Natural killer cell (primary cell): ENCODE data around the gene MLLT6. TPM values are rescaled to one million over a fixed set of nuclear protein-coding genes. Genes with fewer than 3 reads are reported as not detected.

Experiments
- ATAC-seq, 3 donors: fragments of 150-1000 bp in 2 of 3; fragments of 200-7000 bp in 1 of 3; cut with Tn5 transposase; 1 replicate in 1 of 3; 2 replicates in 2 of 3; pipeline ENCODE4 v1.10.0; 2021; ENCODE audit warnings: mild to moderate bottlenecking in 2 of 3, moderate library complexity in 2 of 3
- DNase-seq, 2 donors: peaks; one replicate each; pipeline versions ENCODE4 v3.0.0 to v3.0.0-alpha.2; 2013 to 2021; ENCODE audit warnings: mixed read lengths in 1 of 2
- H3K27ac ChIP-seq: one replicate; pipeline ENCODE4 v1.5.1; 2013; ENCODE audit warnings: mild to moderate bottlenecking, low read length
- H3K27me3 ChIP-seq: one replicate; pipeline ENCODE4 v1.6.1; 2013; ENCODE audit warnings: low read length; ENCODE audit not compliant: control insufficient read depth, insufficient read depth
- H3K36me3 ChIP-seq: one replicate; pipeline ENCODE4 v1.6.1; 2013; ENCODE audit warnings: low read length; ENCODE audit not compliant: control insufficient read depth, insufficient read depth
- H3K4me1 ChIP-seq: one replicate; pipeline ENCODE4 v1.6.1; 2013; ENCODE audit warnings: low read length; ENCODE audit not compliant: control insufficient read depth, insufficient read depth
- H3K4me3 ChIP-seq: one replicate; pipeline ENCODE4 v1.5.1; 2013; ENCODE audit warnings: low read length
- H3K9me3 ChIP-seq: one replicate; pipeline ENCODE4 v1.6.1; 2013; ENCODE audit warnings: low read length; ENCODE audit not compliant: control insufficient read depth, insufficient read depth
- H3K27ac Mint-ChIP-seq, 2 donors: one replicate each; pipeline ENCODE4 v1.8.0; 2022; ENCODE audit warnings: mild to moderate bottlenecking in 2 of 2, mixed read lengths in 2 of 2, moderate library complexity in 1 of 2
- H3K27me3 Mint-ChIP-seq, 2 donors: one replicate each; pipeline ENCODE4 v1.8.0; 2022; ENCODE audit warnings: low read depth in 2 of 2, mixed read lengths in 2 of 2
- H3K36me3 Mint-ChIP-seq: one replicate; pipeline ENCODE4 v1.8.0; 2022; ENCODE audit warnings: mixed read lengths
- H3K4me1 Mint-ChIP-seq, 2 donors: one replicate each; pipeline ENCODE4 v1.8.0; 2022; ENCODE audit warnings: mixed read lengths in 2 of 2
- H3K4me3 Mint-ChIP-seq: one replicate; pipeline ENCODE4 v1.8.0; 2022; ENCODE audit warnings: mild to moderate bottlenecking, moderate library complexity, mixed read lengths
- H3K9me3 Mint-ChIP-seq, 2 donors: one replicate each; pipeline ENCODE4 v1.8.0; 2022; ENCODE audit warnings: mixed read lengths in 2 of 2
- WGBS: methylation state at CpG from one replicate; pipeline ENCODE4 v1.1.7; 2013; ENCODE audit warnings: missing lambda C conversion rate; ENCODE audit not compliant: insufficient coverage; 5-methylcytosine and 5-hydroxymethylcytosine counted together
- intact Hi-C: fragments of 100-400 bp; cut with micrococcal nuclease; formaldehyde crosslinking; loops from one replicate; pipeline ENCODE4 v1.14.2; 2022
- total RNA-seq, 4 donors: library from RNA; stranded (reverse); fragments of 120-200 nt in 1 of 4; gene quantifications; one replicate each; pipeline versions ENCODE4 v1.2.3 to v1.2.4, GENCODE V29; 2013 to 2022
- TF ChIP-seq, protein P1 (sequence below): fragments of 200-600 bp; IDR thresholded peaks from one replicate; pipeline ENCODE4 v1.8.0; 2022; ENCODE audit warnings: antibody characterized with exemption

MLLT6 gene
- total RNA-seq, 3 donors from 2014 or later (not counting 1 experiment from before 2014, with no cell fraction given): 478 to 578 (median 485) TPM

- no peak overlapping the region for H3K27ac Mint-ChIP-seq
- no peaks in the 10 kb centered on the region for H3K36me3 ChIP-seq
Measured at GRCh38 chr17:38667787-38668122, 37.3 kb upstream of the MLLT6 start.

GRCh38 chr17:38669520-38669919 lies 35.6 kb upstream of the MLLT6 start:
- H3K4me3 ChIP-seq: no peak overlapping the region
- 20% methylated on average over 6 of the region's 6 CpGs for WGBS
- intact Hi-C loops: loop anchor here (10.0 kb wide), 1 partner anchor 55 kb away; no protein-coding TSS in a partner anchor
- H3K9me3 ChIP-seq: no peaks in the 10 kb centered on the region
- H3K9me3 Mint-ChIP-seq: no peaks in the 10 kb centered on the region
- no peak overlapping the region for H3K27ac ChIP-seq
- TF ChIP-seq, protein P1, sequence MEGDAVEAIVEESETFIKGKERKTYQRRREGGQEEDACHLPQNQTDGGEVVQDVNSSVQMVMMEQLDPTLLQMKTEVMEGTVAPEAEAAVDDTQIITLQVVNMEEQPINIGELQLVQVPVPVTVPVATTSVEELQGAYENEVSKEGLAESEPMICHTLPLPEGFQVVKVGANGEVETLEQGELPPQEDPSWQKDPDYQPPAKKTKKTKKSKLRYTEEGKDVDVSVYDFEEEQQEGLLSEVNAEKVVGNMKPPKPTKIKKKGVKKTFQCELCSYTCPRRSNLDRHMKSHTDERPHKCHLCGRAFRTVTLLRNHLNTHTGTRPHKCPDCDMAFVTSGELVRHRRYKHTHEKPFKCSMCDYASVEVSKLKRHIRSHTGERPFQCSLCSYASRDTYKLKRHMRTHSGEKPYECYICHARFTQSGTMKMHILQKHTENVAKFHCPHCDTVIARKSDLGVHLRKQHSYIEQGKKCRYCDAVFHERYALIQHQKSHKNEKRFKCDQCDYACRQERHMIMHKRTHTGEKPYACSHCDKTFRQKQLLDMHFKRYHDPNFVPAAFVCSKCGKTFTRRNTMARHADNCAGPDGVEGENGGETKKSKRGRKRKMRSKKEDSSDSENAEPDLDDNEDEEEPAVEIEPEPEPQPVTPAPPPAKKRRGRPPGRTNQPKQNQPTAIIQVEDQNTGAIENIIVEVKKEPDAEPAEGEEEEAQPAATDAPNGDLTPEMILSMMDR: no peak
- no peak overlapping the region for H3K27ac Mint-ChIP-seq
- DNase-seq: no peak
- H3K4me3 Mint-ChIP-seq: no peak overlapping the region
- H3K27me3 Mint-ChIP-seq: peaks cover 42 to 47% of the 10 kb centered on the region in 2 donors
- ATAC-seq: no peak
- H3K36me3 ChIP-seq: no peaks in the 10 kb centered on the region
- peaks cover 40% of the 10 kb centered on the region for H3K27me3 ChIP-seq
- H3K4me1 Mint-ChIP-seq: peaks cover 0 to 11% of the 10 kb centered on the region in 2 donors
- H3K36me3 Mint-ChIP-seq: no peaks in the 10 kb centered on the region
- peaks cover 3% of the 10 kb centered on the region for H3K4me1 ChIP-seq

More at GRCh38 chr17:38667787-38668122, 37.3 kb upstream of the MLLT6 start:
- Histone ChIP-seq H3K9me3 (no peaks in the 10 kb centered on the region), H3K27ac (no peak overlapping the region), H3K4me3 (no peak overlapping the region), H3K27me3 (peaks cover 35% of the 10 kb centered on the region), H3K4me1 (no peaks in the 10 kb centered on the region)
- Mint-ChIP-seq H3K9me3 (no peaks in the 10 kb centered on the region), H3K4me3 (no peak overlapping the region), H3K4me1 (peaks cover 0 to 11% of the 10 kb centered on the region in 2 donors), H3K36me3 (no peaks in the 10 kb centered on the region), H3K27me3 (peaks cover 46 to 55% of the 10 kb centered on the region in 2 donors)
- no peak for DNase-seq
- TF ChIP-seq, protein P1: no peak
- WGBS: 22% methylated on average over 2 of the region's 2 CpGs
- no peak for ATAC-seq
- intact Hi-C loops: loop anchor here (1.0 to 10.0 kb wide), 3 partner anchors 53 to 175 kb away; no protein-coding TSS in a partner anchor

DNA sequence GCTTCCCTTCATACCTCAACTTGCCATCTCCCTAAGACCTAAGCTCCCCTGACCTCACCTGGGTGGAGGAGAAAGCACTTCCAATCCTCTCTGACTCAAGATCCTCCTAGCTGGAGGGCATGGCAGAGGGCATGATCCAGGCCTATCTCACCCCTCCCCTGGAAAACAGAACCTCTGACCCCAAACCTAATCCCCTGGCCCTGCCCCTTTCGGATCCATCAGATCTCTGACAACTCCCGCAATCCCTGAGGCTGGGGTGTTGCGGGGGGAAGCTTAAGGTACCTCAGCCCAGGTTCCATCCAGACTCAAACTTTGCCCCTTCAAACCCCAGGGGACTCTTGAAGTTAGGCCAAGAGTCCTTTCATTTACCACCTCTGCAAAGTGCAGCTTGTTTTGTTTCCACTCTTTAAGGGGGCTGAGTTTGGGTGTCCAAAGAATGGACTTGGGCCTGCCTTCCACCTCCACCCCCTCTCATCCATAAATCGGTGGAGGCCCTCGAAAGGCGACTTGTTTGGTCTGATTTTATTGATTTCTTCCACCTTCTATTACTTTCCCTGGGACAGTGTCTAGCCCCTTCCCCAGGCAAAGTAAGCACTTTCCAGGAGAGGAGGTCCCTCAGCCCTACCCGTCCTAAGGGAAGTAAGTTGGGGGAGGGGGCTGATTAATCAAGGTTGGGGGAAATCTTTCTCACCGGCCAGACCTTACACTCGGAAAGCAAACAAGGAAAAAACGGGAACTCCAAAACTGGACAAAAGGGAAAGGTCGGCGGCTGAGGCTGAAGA lies 32.9 kb upstream of the MLLT6 start:
- Mint-ChIP-seq H3K27ac (no peak overlapping the region), H3K4me1 (peaks cover 11 to 28% of the 10 kb centered on the region in 2 donors), H3K36me3 (no peaks in the 10 kb centered on the region), H3K9me3 (no peaks in the 10 kb centered on the region), H3K4me3 (no peak overlapping the region), H3K27me3 (peaks cover 43 to 45% of the 10 kb centered on the region in 2 donors)
- TF ChIP-seq, protein P1: no peak
- intact Hi-C loops: no loop called here
- no peak overlapping the region for H3K4me3 ChIP-seq
- H3K27me3 ChIP-seq: peaks cover 51% of the 10 kb centered on the region
- 80% methylated on average over 12 of the region's 12 CpGs for WGBS
- H3K4me1 ChIP-seq: peaks cover 17% of the 10 kb centered on the region
- no peaks in the 10 kb centered on the region for H3K9me3 ChIP-seq
- H3K36me3 ChIP-seq: no peaks in the 10 kb centered on the region
- no peak for ATAC-seq
- H3K27ac ChIP-seq: no peak overlapping the region
- DNase-seq: no peak
